Ascending aorta (tissue), 2 donors: ENCODE data around the gene TLE3. TPM values are rescaled to one million over a fixed set of nuclear protein-coding genes. Genes with fewer than 3 reads are reported as not detected.
"Not testable (repeated sequence)": the region's sequence is repeated elsewhere in the genome, so short reads cannot be mapped to it uniquely, and the experiment has no call there.

Experiments
- DNase-seq, 2 donors: peaks; one replicate each; pipeline ENCODE4 v3.0.0-alpha.2; 2019; ENCODE audit warnings: low spot score in 2 of 2
- H3K27ac ChIP-seq, 2 donors: fragments of 200-600 bp; sonication (generic); one replicate each; pipeline ENCODE4 v1.5.1; 2016 to 2017; ENCODE audit warnings: mild to moderate bottlenecking in 1 of 2
- H3K27me3 ChIP-seq: fragments of 200-600 bp; sonication (generic); one replicate; pipeline ENCODE4 v1.5.1; 2017
- H3K36me3 ChIP-seq, 2 donors: fragments of 200-600 bp; sonication (generic); one replicate each; pipeline ENCODE4 v1.5.1; 2016
- H3K4me1 ChIP-seq, 2 donors: fragments of 200-600 bp; sonication (generic); one replicate each; pipeline ENCODE4 v1.5.1; 2016 to 2017; ENCODE audit warnings: mild to moderate bottlenecking in 1 of 2
- H3K4me3 ChIP-seq, 2 donors: fragments of 200-600 bp; sonication (generic); one replicate each; pipeline ENCODE4 v1.5.1; 2016 to 2017; ENCODE audit warnings: mild to moderate bottlenecking in 1 of 2
- H3K9me3 ChIP-seq, 2 donors: fragments of 200-600 bp; sonication (generic); one replicate each; pipeline ENCODE4 v1.5.1; 2016
- CTCF ChIP-seq, 3 experiments: fragments of 200-600 bp in 2 of 3; fragments of 450-650 bp in 1 of 3; sonication (generic) in 2 of 3; IDR thresholded peaks; one replicate each; pipeline ENCODE4 v1.5.1; 2016 to 2019; ENCODE audit warnings: antibody characterized with exemption in 3 of 3, mild to moderate bottlenecking in 1 of 3, moderate library complexity in 1 of 3
- intact Hi-C: fragments of 100-400 bp; cut with DNase I; formaldehyde crosslinking; loops from one replicate; pipeline ENCODE4 v1.15.1; 2023
- total RNA-seq: library from RNA; depleted of rRNA; stranded (reverse); fragments of >200 nt; gene quantifications from one replicate; pipeline ENCODE4 v1.1.0, GENCODE V29; 2016

Gene TLE3
- total RNA-seq, 1 donor from 2014 or later = 76.4 TPM

GRCh38 chr15:70114221-70114620, 16.5 kb upstream of the TLE3 start:
- DNase-seq = no peak
- Histone ChIP-seq H3K4me1 (peaks cover 0 to 5% of the 10 kb centered on the region in 2 donors), H3K27ac (no peak overlapping the region), H3K27me3 (no peaks in the 10 kb centered on the region), H3K4me3 (no peak overlapping the region), H3K36me3 (no peaks in the 10 kb centered on the region), H3K9me3 (no peaks in the 10 kb centered on the region)
- intact Hi-C loops = no loop called here
- no peak for TF ChIP-seq CTCF (IDR thresholded peaks at IDR 0.05)

GRCh38 chr15:70113304-70113700, 15.6 kb upstream of the TLE3 start:
- TF ChIP-seq CTCF (IDR thresholded peaks at IDR 0.05) = no peak
- peaks cover 0 to 5% of the 10 kb centered on the region in 2 donors for H3K4me1 ChIP-seq
- no peaks in the 10 kb centered on the region for H3K27me3 ChIP-seq
- no peak overlapping the region for H3K4me3 ChIP-seq
- H3K36me3 ChIP-seq = no peaks in the 10 kb centered on the region
- H3K9me3 ChIP-seq = no peaks in the 10 kb centered on the region
- intact Hi-C loops = no loop called here
- peak; percentile 45 to 74 for DNase-seq
- H3K27ac ChIP-seq = no peak overlapping the region

- DNase-seq, H3K9me3 ChIP-seq, H3K4me1 ChIP-seq, H3K27me3 ChIP-seq, H3K36me3 ChIP-seq, intact Hi-C loops, H3K4me3 ChIP-seq, H3K27ac ChIP-seq: not testable (repeated sequence)
Observed at GRCh38 chr15:70112572-70113303, 15.0 kb upstream of the TLE3 start.

- peak overlapping the region in 1 of 2 donors; percentile 2 for H3K4me3 ChIP-seq
- no peak overlapping the region for H3K27ac ChIP-seq
- intact Hi-C loops = no loop called here
- no peaks in the 10 kb centered on the region for H3K9me3 ChIP-seq
- TF ChIP-seq CTCF (IDR thresholded peaks at IDR 0.05) = no peak
- H3K27me3 ChIP-seq = no peaks in the 10 kb centered on the region
- peaks cover 0 to 5% of the 10 kb centered on the region in 2 donors for H3K4me1 ChIP-seq
- no peaks in the 10 kb centered on the region for H3K36me3 ChIP-seq
- no peak for DNase-seq
Observed at GRCh38 chr15:70112074-70112395, 14.3 kb upstream of the TLE3 start.

GRCh38 chr15:70111203-70112073, 13.7 kb upstream of the TLE3 start:
- H3K4me3 ChIP-seq = peak overlapping the region in 1 of 2 donors; percentile 2
- intact Hi-C loops = no loop called here
- peak overlapping the region in 1 of 2 donors; percentile 53 for H3K27ac ChIP-seq

More at GRCh38 chr15:70111203-70112073, 13.7 kb upstream of the TLE3 start:
- Histone ChIP-seq H3K4me1 (peaks cover 0 to 5% of the 10 kb centered on the region in 2 donors), H3K9me3 (no peaks in the 10 kb centered on the region), H3K36me3 (no peaks in the 10 kb centered on the region), H3K27me3 (no peaks in the 10 kb centered on the region)
- TF ChIP-seq CTCF (IDR thresholded peaks at IDR 0.05) = no peak
- DNase-seq = peak in 1 of 2 donors; percentile 72
